Measurements from ENCODE around the gene UBA52. TPM values are rescaled to one million over a fixed set of nuclear protein-coding genes. Genes with fewer than 3 reads are reported as not detected.
"Not testable (repeated sequence)": the region's sequence is repeated elsewhere in the genome, so short reads cannot be mapped to it uniquely, and the experiment has no call there.

Gene UBA52
- polyA plus RNA-seq, 1 donor from 2014 or later, result 765 TPM

- Histone ChIP-seq H3K36me3 (ENCODE audit: insufficient read depth, low read length) (no peaks in the 10 kb centered on the region), H3K27ac (ENCODE audit: low read length) (peak overlapping the region; percentile 75), H2AFZ (ENCODE audit: low read depth, low read length) (peak overlapping the region; percentile 19), H3K4me2 (ENCODE audit: low read length) (peak overlapping the region; percentile 56), H3F3A (ENCODE audit: insufficient read depth, low read length, poor library complexity, severe bottlenecking) (no peaks in the 10 kb centered on the region), H3K27me3 (ENCODE audit: insufficient read depth, low read depth, low read length) (no peaks in the 10 kb centered on the region), H3K9ac (ENCODE audit: low read length) (peak overlapping the region; percentile 86), H3K9me3 (ENCODE audit: low read length) (no peaks in the 10 kb centered on the region), H3K79me2 (replicated peaks; ENCODE audit: insufficient read depth, low read length) (no peaks in the 10 kb centered on the region), H3K4me3 (ENCODE audit: low read length) (peak overlapping the region; percentile 88), H3K9me2 (ENCODE audit: insufficient read depth, low read length) (no peaks in the 10 kb centered on the region), H4K20me1 (ENCODE audit: insufficient read depth) (no peaks in the 10 kb centered on the region)
- peak; percentile 91 for TF ChIP-seq CTCF (IDR thresholded peaks at IDR 0.05; ENCODE audit: poor library complexity, severe bottlenecking)
- peak; percentile 76 for TF ChIP-seq RAD21 (conservative IDR thresholded peaks at IDR 0.05)
- TF ChIP-seq MXI1 (conservative IDR thresholded peaks at IDR 0.05; ENCODE audit: poor library complexity, severe bottlenecking), result peak; percentile 46
- no peak for TF ChIP-seq EP300 (conservative IDR thresholded peaks at IDR 0.05; ENCODE audit: poor library complexity, severe bottlenecking)
- TF ChIP-seq POLR2AphosphoS5 (IDR thresholded peaks at IDR 0.05), result no peak
- TF ChIP-seq EZH2 (IDR thresholded peaks at IDR 0.05; ENCODE audit: borderline replicate concordance, insufficient read depth, low read length, poor library complexity, severe bottlenecking), result no peak
- no peak for TF ChIP-seq TAF1 (IDR thresholded peaks at IDR 0.05; ENCODE audit: low read depth)
- peak; percentile 87 for TF ChIP-seq SMC3 (conservative IDR thresholded peaks at IDR 0.05; ENCODE audit: poor library complexity)
- TF ChIP-seq REST (IDR thresholded peaks at IDR 0.05; ENCODE audit: borderline replicate concordance), result no peak
Measured at GRCh38 chr19:18590273-18591272, 18.9 kb downstream of the UBA52 start.

GRCh38 chr19:18591735-18592385, 20.2 kb downstream of the UBA52 start:
- Histone ChIP-seq H3K9me3 (ENCODE audit: low read length) (no peaks in the 10 kb centered on the region), H3K4me3 (ENCODE audit: low read length) (no peak overlapping the region), H3F3A (ENCODE audit: insufficient read depth, low read length, poor library complexity, severe bottlenecking) (no peaks in the 10 kb centered on the region), H3K9ac (ENCODE audit: low read length) (no peak overlapping the region), H3K79me2 (replicated peaks; ENCODE audit: insufficient read depth, low read length) (no peaks in the 10 kb centered on the region), H3K9me2 (ENCODE audit: insufficient read depth, low read length) (no peaks in the 10 kb centered on the region), H3K27me3 (ENCODE audit: insufficient read depth, low read depth, low read length) (no peaks in the 10 kb centered on the region), H3K36me3 (ENCODE audit: insufficient read depth, low read length) (no peaks in the 10 kb centered on the region), H4K20me1 (ENCODE audit: insufficient read depth) (no peaks in the 10 kb centered on the region), H3K27ac (ENCODE audit: low read length) (no peak overlapping the region), H3K4me2 (ENCODE audit: low read length) (no peak overlapping the region), H2AFZ (ENCODE audit: low read depth, low read length) (no peak overlapping the region)
- no peak for TF ChIP-seq EP300 (conservative IDR thresholded peaks at IDR 0.05; ENCODE audit: poor library complexity, severe bottlenecking)
- TF ChIP-seq EZH2 (IDR thresholded peaks at IDR 0.05; ENCODE audit: borderline replicate concordance, insufficient read depth, low read length, poor library complexity, severe bottlenecking), result no peak
- no peak for TF ChIP-seq MXI1 (conservative IDR thresholded peaks at IDR 0.05; ENCODE audit: poor library complexity, severe bottlenecking)
- TF ChIP-seq REST (IDR thresholded peaks at IDR 0.05; ENCODE audit: borderline replicate concordance), result no peak
- TF ChIP-seq TAF1 (IDR thresholded peaks at IDR 0.05; ENCODE audit: low read depth), result no peak
- no peak for TF ChIP-seq POLR2AphosphoS5 (IDR thresholded peaks at IDR 0.05)
- no peak for TF ChIP-seq RAD21 (conservative IDR thresholded peaks at IDR 0.05)

DNA sequence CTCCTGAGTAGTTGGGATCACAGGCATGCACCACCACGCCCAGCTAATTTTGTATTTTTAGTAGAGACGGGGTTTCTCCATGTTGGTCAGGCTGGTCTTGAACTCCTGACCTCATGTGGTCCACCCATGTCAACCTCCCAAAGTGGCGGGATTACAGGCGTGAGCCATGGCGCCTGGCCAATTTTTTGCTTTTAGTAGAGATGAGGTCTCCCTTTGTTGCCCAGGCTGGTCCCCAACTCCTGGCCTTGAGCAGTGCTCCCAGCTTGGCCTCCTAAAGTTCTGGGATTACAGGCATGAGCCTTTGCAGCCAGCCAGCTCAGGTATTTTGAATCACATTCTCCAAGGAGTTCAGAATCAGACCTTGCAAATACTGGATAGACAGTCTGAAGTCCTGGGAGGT, 21.1 kb downstream of the UBA52 start:
- H3K9me2 ChIP-seq (ENCODE audit: insufficient read depth, low read length); H3K36me3 ChIP-seq (ENCODE audit: insufficient read depth, low read length); H3K27ac ChIP-seq (ENCODE audit: low read length); H3K4me2 ChIP-seq (ENCODE audit: low read length); H3K4me3 ChIP-seq (ENCODE audit: low read length); H2AFZ ChIP-seq (ENCODE audit: low read depth, low read length); H3K9me3 ChIP-seq (ENCODE audit: low read length); H4K20me1 ChIP-seq (ENCODE audit: insufficient read depth); H3F3A ChIP-seq (ENCODE audit: insufficient read depth, low read length, poor library complexity, severe bottlenecking); H3K9ac ChIP-seq (ENCODE audit: low read length); H3K27me3 ChIP-seq (ENCODE audit: insufficient read depth, low read depth, low read length); H3K79me2 ChIP-seq (replicated peaks; ENCODE audit: insufficient read depth, low read length): not testable (repeated sequence)

Data from neural cell (in vitro differentiated cells).